Caco-2 (cell line): ENCODE results near the gene SHROOM1. TPM values are rescaled to one million over a fixed set of nuclear protein-coding genes. Genes with fewer than 3 reads are reported as not detected.

Experiments used
- BruUV-seq: library from RNA; stranded (reverse); fragments of 400-500 nt; replicated peaks from 2 replicates; lab custom pipeline; 2021; lab: Mats Ljungman, UMichigan
- CTCF ChIA-PET: fragments of 300-600 bp; sonication (Branson Sonifier 250); formaldehyde crosslinking; loops from one replicate; lab custom pipeline; 2022; ENCODE audit warnings: antibody characterized with exemption; lab: Charles Lee
- POLR2A ChIA-PET: fragments of 300-600 bp; sonication (Branson Sonifier 250); formaldehyde crosslinking; loops from one replicate; lab custom pipeline; 2022; ENCODE audit warnings: antibody characterized with exemption; lab: Charles Lee
- DNase-seq, 2 experiments: peaks; one replicate each; pipeline versions ENCODE4 v3.0.0 to v3.0.0-alpha.2; 2020 to 2022
- H3K27me3 ChIP-seq: replicated peaks from 2 replicates; pipeline ENCODE4 v1.6.0; 2011; ENCODE audit warnings: low read length; ENCODE audit not compliant: control insufficient read depth, insufficient read depth
- H3K36me3 ChIP-seq: 2 replicates; pipeline ENCODE4 v1.5.1; 2011; ENCODE audit warnings: low read length; ENCODE audit not compliant: control insufficient read depth, insufficient read depth
- H3K4me1 ChIP-seq: fragments of 250-450 bp; sonication (Bioruptor Pico); 2 replicates; pipeline ENCODE4 v1.5.1; 2020; ENCODE audit warnings: mild to moderate bottlenecking
- H3K4me3 ChIP-seq: 2 replicates; pipeline ENCODE4 v1.5.1; 2011; ENCODE audit warnings: low read depth, mild to moderate bottlenecking, control low read depth, low read length
- H3K9me3 ChIP-seq: fragments of 250-450 bp; sonication (Bioruptor Pico); 2 replicates; pipeline ENCODE4 v1.5.1; 2020; ENCODE audit warnings: mild to moderate bottlenecking, moderate library complexity
- H3K27ac Mint-ChIP-seq: one replicate; pipeline ENCODE4 v1.8.0; 2022; ENCODE audit warnings: mixed read lengths; ENCODE audit not compliant: unreplicated experiment
- H3K27me3 Mint-ChIP-seq: one replicate; pipeline ENCODE4 v1.8.0; 2022; ENCODE audit warnings: mixed read lengths; ENCODE audit not compliant: insufficient read depth, unreplicated experiment
- H3K36me3 Mint-ChIP-seq: one replicate; pipeline ENCODE4 v1.8.0; 2022; ENCODE audit warnings: mild to moderate bottlenecking, mixed read lengths; ENCODE audit not compliant: insufficient read depth, unreplicated experiment
- H3K4me1 Mint-ChIP-seq: one replicate; pipeline ENCODE4 v1.8.0; 2022; ENCODE audit warnings: low read depth, mixed read lengths; ENCODE audit not compliant: unreplicated experiment
- H3K4me3 Mint-ChIP-seq: one replicate; pipeline ENCODE4 v1.8.0; 2022; ENCODE audit warnings: mild to moderate bottlenecking, moderate library complexity, mixed read lengths; ENCODE audit not compliant: unreplicated experiment
- H3K9me3 Mint-ChIP-seq: one replicate; pipeline ENCODE4 v1.8.0; 2022; ENCODE audit warnings: mixed read lengths; ENCODE audit not compliant: unreplicated experiment
- CTCF ChIP-seq, 2 experiments: fragments of 200-600 bp in 1 of 2; IDR thresholded peaks; 1 replicate in 1 of 2; 2 replicates in 1 of 2; pipeline versions ENCODE4 v1.5.1 to v1.8.0; 2011 to 2022; ENCODE audit warnings: antibody characterized with exemption in 1 of 2, control low read depth in 1 of 2, inconsistent platforms in 1 of 2, low read depth in 1 of 2, low read length in 1 of 2, mild to moderate bottlenecking in 1 of 2, moderate library complexity in 1 of 2; ENCODE audit not compliant: insufficient read depth in 1 of 2, severe bottlenecking in 1 of 2, unreplicated experiment in 1 of 2
- intact Hi-C: fragments of 100-400 bp; cut with micrococcal nuclease; formaldehyde crosslinking; loops from one replicate; pipeline ENCODE4 v1.10.0; 2022; ENCODE audit not compliant: unreplicated experiment
- total RNA-seq: library from RNA; stranded (reverse); gene quantifications from 2 replicates; pipeline ENCODE4 v1.2.3, GENCODE V29; 2022

Gene SHROOM1
- total RNA-seq, 1 experiment from 2014 or later = 17.4 TPM

- no peak for TF ChIP-seq CTCF (IDR thresholded peaks at IDR 0.05; ENCODE audit: insufficient read depth in 1 of 2, low read depth in 1 of 2, low read length in 1 of 2, severe bottlenecking in 1 of 2, unreplicated experiment in 1 of 2)
- intact Hi-C loops = no loop called here
- ChIA-PET CTCF (interaction anchor here (0.6 to 2.9 kb wide), 7 partner anchors 9 to 328 kb away, joined by 3 to 17 read pairs (median 6); partner anchors contain the start of genes GDF9 and UQCRQ), POLR2A (no interaction called here)
- Mint-ChIP-seq H3K27me3 (no peaks in the 10 kb centered on the region), H3K4me3 (peak overlapping the region; percentile 88), H3K27ac (peak overlapping the region; percentile 73), H3K36me3 (peaks cover 5% of the 10 kb centered on the region), H3K4me1 (no peaks in the 10 kb centered on the region), H3K9me3 (no peaks in the 10 kb centered on the region)
- H3K27me3 ChIP-seq = no peaks in the 10 kb centered on the region
- no peak for DNase-seq
- BruUV-seq = TSS peak; percentile 24
- no peak overlapping the region for H3K4me3 ChIP-seq
- peaks cover 10% of the 10 kb centered on the region for H3K4me1 ChIP-seq
- no peaks in the 10 kb centered on the region; the same call in 1 of the 2 replicates for H3K36me3 ChIP-seq
- no peaks in the 10 kb centered on the region for H3K9me3 ChIP-seq
These were observed 1.5 kb downstream of the SHROOM1 start for GRCh38 chr5:132828846-132829494.

- H3K4me1 ChIP-seq = peaks cover 10% of the 10 kb centered on the region
- H3K36me3 ChIP-seq = no peaks in the 10 kb centered on the region; the same call in 1 of the 2 replicates
- ChIA-PET POLR2A (no interaction called here), CTCF (interaction anchor here (0.6 to 2.0 kb wide), 4 partner anchors 8 to 327 kb away, joined by 3 to 6 read pairs (median 3); no protein-coding TSS in a partner anchor)
- DNase-seq = no peak
- Mint-ChIP-seq H3K27ac (no peak overlapping the region), H3K9me3 (no peaks in the 10 kb centered on the region), H3K27me3 (no peaks in the 10 kb centered on the region), H3K4me1 (no peaks in the 10 kb centered on the region), H3K36me3 (peaks cover 5% of the 10 kb centered on the region), H3K4me3 (no peak overlapping the region)
- no TSS peak for BruUV-seq
- intact Hi-C loops = no loop called here
- no peaks in the 10 kb centered on the region for H3K27me3 ChIP-seq
- TF ChIP-seq CTCF (IDR thresholded peaks at IDR 0.05; ENCODE audit: insufficient read depth in 1 of 2, low read depth in 1 of 2, low read length in 1 of 2, severe bottlenecking in 1 of 2, unreplicated experiment in 1 of 2) = no peak
- no peak overlapping the region for H3K4me3 ChIP-seq
- no peaks in the 10 kb centered on the region for H3K9me3 ChIP-seq
These were observed 2.3 kb downstream of the SHROOM1 start for GRCh38 chr5:132827943-132828673.

- H3K4me1 ChIP-seq = peaks cover 10% of the 10 kb centered on the region
- no peaks in the 10 kb centered on the region; the same call in 1 of the 2 replicates for H3K36me3 ChIP-seq
- H3K9me3 Mint-ChIP-seq = no peaks in the 10 kb centered on the region
- H3K9me3 ChIP-seq = no peaks in the 10 kb centered on the region
- intact Hi-C loops = no loop called here
- POLR2A ChIA-PET = interaction anchor here (0.6 kb wide), 1 partner anchor 37 kb away, joined by 4 read pairs; no protein-coding TSS in a partner anchor
- CTCF ChIA-PET = no interaction called here
- no TSS peak for BruUV-seq
- no peak for TF ChIP-seq CTCF (IDR thresholded peaks at IDR 0.05; ENCODE audit: insufficient read depth in 1 of 2, low read depth in 1 of 2, low read length in 1 of 2, severe bottlenecking in 1 of 2, unreplicated experiment in 1 of 2)
- no peaks in the 10 kb centered on the region for H3K27me3 Mint-ChIP-seq
- no peaks in the 10 kb centered on the region for H3K4me1 Mint-ChIP-seq
- no peak overlapping the region for H3K4me3 Mint-ChIP-seq
- peaks cover 5% of the 10 kb centered on the region for H3K36me3 Mint-ChIP-seq
- no peak for DNase-seq
- no peaks in the 10 kb centered on the region for H3K27me3 ChIP-seq
- no peak overlapping the region for H3K27ac Mint-ChIP-seq
- H3K4me3 ChIP-seq = no peak overlapping the region
These were observed 3.9 kb downstream of the SHROOM1 start for GRCh38 chr5:132826424-132827082.
